Activated B cell treated with CpG ODN at 0.5 μM for 24 hours (primary cell): ENCODE results near the gene FOXK1. TPM values are rescaled to one million over a fixed set of nuclear protein-coding genes. Genes with fewer than 3 reads are reported as not detected.

Experiments
- ATAC-seq: fragments of 200-7000 bp; cut with Tn5 transposase; one replicate; pipeline ENCODE4 v1.10.0; 2021; ENCODE audit warnings: low read depth, mild to moderate bottlenecking, moderate library complexity
- CTCF ChIA-PET: fragments of 350-600 bp; sonication (Branson Sonifier 250); formaldehyde crosslinking; loops from one replicate; lab custom pipeline; 2021; ENCODE audit warnings: antibody characterized with exemption; lab: Charles Lee
- POLR2A ChIA-PET: fragments of 350-600 bp; sonication (Branson Sonifier 250); formaldehyde crosslinking; loops from one replicate; lab custom pipeline; 2021; ENCODE audit warnings: antibody characterized with exemption; lab: Charles Lee
- DNase-seq: peaks from one replicate; pipeline ENCODE4 v3.0.0; 2022
- H3K27ac Mint-ChIP-seq: one replicate; pipeline ENCODE4 v1.8.0; 2020; ENCODE audit warnings: mixed read lengths
- H3K27me3 Mint-ChIP-seq: one replicate; pipeline ENCODE4 v1.8.0; 2021; ENCODE audit warnings: mixed read lengths
- H3K36me3 Mint-ChIP-seq: one replicate; pipeline ENCODE4 v1.8.0; 2021; ENCODE audit warnings: low read depth, mixed read lengths
- H3K4me1 Mint-ChIP-seq: one replicate; pipeline ENCODE4 v1.8.0; 2021; ENCODE audit warnings: mixed read lengths
- H3K4me3 Mint-ChIP-seq: one replicate; pipeline ENCODE4 v1.8.0; 2020; ENCODE audit warnings: mild to moderate bottlenecking, mixed read lengths
- H3K9me3 Mint-ChIP-seq: one replicate; pipeline ENCODE4 v1.8.0; 2020; ENCODE audit warnings: mixed read lengths
- intact Hi-C: fragments of 100-400 bp; cut with micrococcal nuclease; formaldehyde crosslinking; loops from one replicate; pipeline ENCODE4 v1.15.1; 2024
- total RNA-seq: library from RNA; stranded (reverse); gene quantifications from 2 replicates; pipeline ENCODE4 v1.2.3, GENCODE V29; 2022
- TF ChIP-seq, protein P1 (sequence below): fragments of 200-600 bp; IDR thresholded peaks from one replicate; pipeline ENCODE4 v1.8.0; 2022; ENCODE audit warnings: antibody characterized with exemption, mild to moderate bottlenecking

FOXK1 gene
- total RNA-seq, 1 donor from 2014 or later = 42.7 TPM

DNA sequence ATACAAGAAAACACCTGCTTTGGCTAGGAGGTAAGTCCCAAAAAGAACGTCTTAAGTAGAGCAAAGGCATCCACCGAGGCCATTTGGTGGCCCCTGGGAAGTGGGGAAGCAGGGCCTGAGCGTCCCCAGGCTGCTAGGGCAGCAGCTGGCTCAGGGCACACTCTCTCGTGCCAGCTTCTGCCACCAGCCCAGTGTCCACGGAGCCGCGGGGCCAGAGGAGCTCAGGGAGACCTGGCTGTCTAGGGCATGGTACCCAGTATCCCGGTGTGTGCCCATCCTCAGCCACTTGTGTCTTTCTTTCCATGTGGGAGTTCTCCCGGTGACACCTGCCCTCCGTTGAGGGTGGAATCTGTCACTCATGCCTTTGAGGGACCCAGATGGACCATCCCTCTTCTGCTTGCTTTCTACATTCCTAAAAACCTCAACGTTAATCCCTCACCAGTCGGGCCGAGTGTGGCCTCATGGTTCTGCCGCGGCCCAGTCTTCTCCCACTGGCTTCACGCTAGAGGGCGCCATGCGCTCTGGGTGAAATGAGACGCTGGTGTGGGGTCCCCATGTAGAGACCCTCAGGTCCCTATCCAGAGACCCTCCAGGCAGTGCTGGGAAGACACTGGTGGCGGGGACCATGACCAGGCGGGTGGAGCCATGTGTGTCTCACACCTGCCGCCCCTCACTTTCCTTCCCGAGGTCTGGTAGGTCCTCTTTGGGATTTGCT, 83.8 kb downstream of the FOXK1 start:
- CTCF ChIA-PET = no interaction called here
- no peak overlapping the region for H3K27ac Mint-ChIP-seq

DNA sequence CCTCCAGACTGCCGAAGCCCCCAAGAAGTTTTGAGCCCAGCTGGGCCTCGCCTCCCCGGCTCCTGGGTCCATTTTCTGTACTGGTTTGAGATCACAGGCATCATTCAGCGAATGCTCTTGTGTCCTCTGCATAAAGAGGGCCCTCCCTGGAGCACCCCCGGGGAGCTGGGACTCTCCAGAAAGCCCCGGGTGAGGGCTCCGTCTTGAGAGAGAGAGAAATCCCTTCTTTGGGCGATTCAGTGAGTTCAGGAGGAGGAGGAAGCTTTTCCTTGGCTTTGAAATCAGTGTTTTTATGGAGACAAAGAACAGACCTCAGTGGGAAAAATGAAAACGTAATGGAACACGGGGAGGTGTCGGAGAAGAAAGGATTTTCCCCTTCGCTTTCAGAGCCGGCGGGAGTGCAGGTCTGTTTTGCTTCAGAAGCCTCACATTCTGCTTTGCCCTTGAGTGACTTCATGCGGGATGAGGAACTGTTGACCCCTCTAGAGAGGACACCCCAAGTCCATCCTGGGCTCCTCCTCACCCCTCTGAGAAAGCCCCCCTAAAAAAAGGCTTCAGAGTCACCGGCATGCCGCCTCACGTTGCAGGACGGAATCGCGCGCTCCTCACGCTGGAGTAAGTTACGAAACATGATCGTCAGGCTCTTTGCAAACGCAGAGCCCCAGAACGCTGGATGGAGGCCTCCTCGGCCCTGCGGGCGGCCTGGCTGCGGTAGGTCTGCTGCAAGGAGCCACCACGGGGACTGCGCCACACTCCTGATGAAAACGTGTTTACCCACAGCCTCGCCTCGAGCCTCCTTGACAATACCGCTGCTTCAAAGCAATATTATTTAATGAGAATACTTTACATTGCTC, 84.8 kb downstream of the FOXK1 start:
- CTCF ChIA-PET = interaction anchor here (1.4 kb wide), 1 partner anchor 15 kb away, joined by 3 read pairs; no protein-coding TSS in a partner anchor
- H3K27me3 Mint-ChIP-seq = no peaks in the 10 kb centered on the region
- H3K27ac Mint-ChIP-seq = no peak overlapping the region
- DNase-seq (no peak), ATAC-seq (no peak)
- H3K36me3 Mint-ChIP-seq = peaks cover 39% of the 10 kb centered on the region
- intact Hi-C loops = no loop called here
- POLR2A ChIA-PET = interaction anchor here (1.3 kb wide), 1 partner anchor 8 kb away, joined by 7 read pairs; the partner anchor contains the start of gene AP5Z1
- no peaks in the 10 kb centered on the region for H3K9me3 Mint-ChIP-seq
- no peaks in the 10 kb centered on the region for H3K4me1 Mint-ChIP-seq
- H3K4me3 Mint-ChIP-seq = no peak overlapping the region
- TF ChIP-seq, protein P1, sequence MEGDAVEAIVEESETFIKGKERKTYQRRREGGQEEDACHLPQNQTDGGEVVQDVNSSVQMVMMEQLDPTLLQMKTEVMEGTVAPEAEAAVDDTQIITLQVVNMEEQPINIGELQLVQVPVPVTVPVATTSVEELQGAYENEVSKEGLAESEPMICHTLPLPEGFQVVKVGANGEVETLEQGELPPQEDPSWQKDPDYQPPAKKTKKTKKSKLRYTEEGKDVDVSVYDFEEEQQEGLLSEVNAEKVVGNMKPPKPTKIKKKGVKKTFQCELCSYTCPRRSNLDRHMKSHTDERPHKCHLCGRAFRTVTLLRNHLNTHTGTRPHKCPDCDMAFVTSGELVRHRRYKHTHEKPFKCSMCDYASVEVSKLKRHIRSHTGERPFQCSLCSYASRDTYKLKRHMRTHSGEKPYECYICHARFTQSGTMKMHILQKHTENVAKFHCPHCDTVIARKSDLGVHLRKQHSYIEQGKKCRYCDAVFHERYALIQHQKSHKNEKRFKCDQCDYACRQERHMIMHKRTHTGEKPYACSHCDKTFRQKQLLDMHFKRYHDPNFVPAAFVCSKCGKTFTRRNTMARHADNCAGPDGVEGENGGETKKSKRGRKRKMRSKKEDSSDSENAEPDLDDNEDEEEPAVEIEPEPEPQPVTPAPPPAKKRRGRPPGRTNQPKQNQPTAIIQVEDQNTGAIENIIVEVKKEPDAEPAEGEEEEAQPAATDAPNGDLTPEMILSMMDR = no peak

More for the DNA sequence above, 83.8 kb downstream of the FOXK1 start:
- Mint-ChIP-seq H3K4me1 (no peaks in the 10 kb centered on the region), H3K36me3 (peaks cover 48% of the 10 kb centered on the region), H3K27me3 (no peaks in the 10 kb centered on the region), H3K4me3 (no peak overlapping the region), H3K9me3 (no peaks in the 10 kb centered on the region)
- POLR2A ChIA-PET = interaction anchor here (1.3 kb wide), 1 partner anchor 9 kb away, joined by 7 read pairs; the partner anchor contains the start of gene AP5Z1
- no peak for DNase-seq
- TF ChIP-seq, protein P1 = no peak
- intact Hi-C loops = no loop called here
- no peak for ATAC-seq

DNA sequence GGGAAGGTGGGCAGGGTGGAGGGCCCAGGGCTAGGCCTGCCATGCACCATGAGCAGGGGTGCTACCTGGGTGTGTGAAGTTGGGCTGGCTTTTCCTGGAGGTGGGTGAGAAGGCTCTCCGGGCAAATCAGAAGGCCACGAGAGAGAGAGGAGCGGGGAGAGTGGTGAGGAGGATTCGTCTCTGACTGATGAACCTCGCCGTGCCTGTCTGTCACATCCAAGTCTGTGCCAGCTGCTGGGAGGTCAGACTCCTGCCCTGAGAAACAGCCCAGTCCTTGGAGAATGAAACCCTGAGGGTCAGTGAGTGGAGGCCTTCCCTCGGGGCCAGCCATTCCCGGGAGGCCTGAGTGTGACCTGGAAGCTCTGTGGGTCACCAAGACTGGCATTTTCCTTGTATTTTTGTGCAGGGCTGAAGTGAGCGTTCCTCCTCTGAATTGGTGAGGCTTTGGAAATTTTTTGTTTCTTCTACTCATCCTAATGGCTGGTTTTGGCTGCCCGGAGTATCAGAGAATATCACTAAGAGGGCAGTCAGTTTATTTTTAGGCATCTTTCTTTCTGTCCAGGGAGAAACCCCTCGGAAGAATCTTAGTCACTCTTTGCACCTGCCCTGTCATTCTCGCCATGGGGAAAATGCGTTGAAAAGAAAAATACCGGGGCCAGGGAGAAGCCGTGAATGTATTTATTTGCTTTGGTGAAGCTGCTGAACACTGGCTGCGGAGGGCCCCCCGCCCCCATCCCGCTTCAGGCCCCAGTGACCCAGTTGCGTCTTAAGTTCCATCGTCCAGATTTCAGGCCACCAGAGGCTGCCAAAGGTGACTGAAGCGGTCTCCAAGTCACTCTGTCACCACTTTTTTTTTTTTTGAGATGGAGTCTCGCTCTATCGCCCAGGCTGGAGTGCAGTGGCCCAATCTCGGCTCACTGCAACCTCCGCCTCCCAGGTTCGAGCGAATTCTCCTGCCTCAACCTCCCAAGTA, 86.8 kb downstream of the FOXK1 start:
- H3K4me3 Mint-ChIP-seq = no peak overlapping the region
- ATAC-seq = no peak
- H3K36me3 Mint-ChIP-seq = peaks cover 24% of the 10 kb centered on the region
- H3K27me3 Mint-ChIP-seq = no peaks in the 10 kb centered on the region
- POLR2A ChIA-PET = interaction anchor here (0.6 kb wide), 1 partner anchor 152 kb away, joined by 3 read pairs; no protein-coding TSS in a partner anchor
- CTCF ChIA-PET = no interaction called here
- TF ChIP-seq, protein P1 = no peak
- intact Hi-C loops = no loop called here
- H3K4me1 Mint-ChIP-seq = peaks cover 2% of the 10 kb centered on the region
- H3K9me3 Mint-ChIP-seq = no peaks in the 10 kb centered on the region
- no peak overlapping the region for H3K27ac Mint-ChIP-seq
- no peak for DNase-seq

DNA sequence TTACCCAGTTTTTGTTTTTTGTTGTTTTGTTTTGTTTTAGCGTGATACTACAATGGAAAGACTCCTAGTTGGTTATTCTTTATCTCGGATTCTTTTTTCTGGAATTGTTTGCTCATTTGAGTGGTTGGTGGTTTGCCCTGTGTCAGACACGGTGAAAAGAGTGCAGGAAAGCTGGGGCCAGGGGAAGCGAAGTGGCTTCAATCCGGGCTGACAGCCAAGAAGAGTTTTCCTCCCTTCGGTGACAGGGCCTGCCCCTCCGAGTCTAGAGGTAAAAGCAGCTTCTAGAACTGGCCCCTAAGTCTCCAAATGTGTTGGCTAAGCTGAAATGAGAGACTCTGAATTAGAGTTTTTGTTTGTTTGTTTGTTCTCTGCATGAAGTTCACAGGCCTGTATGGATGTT, 87.7 kb downstream of the FOXK1 start:
- Mint-ChIP-seq H3K27ac (no peak overlapping the region), H3K27me3 (no peaks in the 10 kb centered on the region), H3K4me1 (peaks cover 11% of the 10 kb centered on the region), H3K36me3 (peaks cover 16% of the 10 kb centered on the region), H3K9me3 (no peaks in the 10 kb centered on the region), H3K4me3 (no peak overlapping the region)
- intact Hi-C loops = no loop called here
- DNase-seq = no peak
- TF ChIP-seq, protein P1 = no peak
- no peak for ATAC-seq
- ChIA-PET CTCF (no interaction called here), POLR2A (interaction anchor here (0.6 kb wide), 1 partner anchor 153 kb away, joined by 3 read pairs; no protein-coding TSS in a partner anchor)
